Fibroblast of the aortic adventitia (primary cell): ENCODE data around the gene IQCE. TPM values are rescaled to one million over a fixed set of nuclear protein-coding genes. Genes with fewer than 3 reads are reported as not detected.

Source experiments
- DNase-seq: peaks from one replicate; pipeline ENCODE4 v3.0.0-alpha.2; 2010; ENCODE audit warnings: low read depth
- H3K4me3 ChIP-seq: 2 replicates; pipeline ENCODE4 v1.5.1; 2011; ENCODE audit warnings: low read depth, mild to moderate bottlenecking, control low read depth, low read length, moderate library complexity
- total RNA-seq: library from RNA; depleted of rRNA; stranded (reverse); fragments of >200 nt; gene quantifications from 2 replicates; pipeline ENCODE4 v1.2.3, GENCODE V29; 2012; ENCODE audit warnings: low replicate concordance
- TF ChIP-seq, protein P1 (sequence below): IDR thresholded peaks from 2 replicates; pipeline ENCODE4 v1.5.1; 2011; ENCODE audit warnings: mild to moderate bottlenecking, low read length, control low read depth, inconsistent platforms; ENCODE audit not compliant: insufficient read depth

Gene IQCE
- total RNA-seq, 1 donor = 14.0 TPM

DNA sequence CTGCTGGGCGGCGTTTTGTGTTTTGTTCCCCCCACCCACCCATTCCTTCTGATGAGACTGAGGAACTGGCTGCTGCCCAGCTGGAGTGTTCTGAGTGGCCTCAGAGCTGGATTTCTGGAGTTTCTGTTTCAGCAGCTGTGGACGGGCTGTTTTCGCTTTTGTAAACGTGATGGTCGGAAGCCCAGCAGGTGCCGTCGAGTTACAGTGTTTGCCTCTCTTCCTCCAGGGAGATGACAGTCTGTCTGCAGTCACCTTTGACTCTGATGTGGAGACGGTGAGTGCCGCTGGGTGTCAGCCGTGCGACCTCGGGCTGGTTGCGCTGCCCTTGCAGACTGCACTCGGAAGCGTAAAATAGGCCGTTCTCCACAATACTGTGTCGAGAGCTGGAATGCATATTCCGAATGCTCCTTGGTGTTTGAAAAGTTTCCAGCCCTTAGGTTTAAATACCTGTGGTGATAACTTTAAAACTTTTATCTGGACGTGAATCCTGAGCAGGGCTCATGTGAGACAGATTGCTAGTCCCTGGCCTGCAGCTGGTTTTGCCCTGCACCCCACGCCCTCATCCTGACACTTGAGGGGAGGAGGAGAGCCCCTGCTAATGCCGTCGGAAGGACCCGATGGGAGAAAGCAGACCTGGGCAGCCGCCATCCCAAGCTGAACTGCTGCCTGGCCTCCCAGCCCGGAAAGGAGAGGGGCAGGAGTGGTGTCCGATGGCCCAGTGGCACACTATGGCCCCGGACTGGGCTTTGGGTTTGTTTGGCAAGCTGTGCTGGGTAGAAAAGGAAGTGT, 8.3 kb downstream of the IQCE start:
- TF ChIP-seq, protein P1, sequence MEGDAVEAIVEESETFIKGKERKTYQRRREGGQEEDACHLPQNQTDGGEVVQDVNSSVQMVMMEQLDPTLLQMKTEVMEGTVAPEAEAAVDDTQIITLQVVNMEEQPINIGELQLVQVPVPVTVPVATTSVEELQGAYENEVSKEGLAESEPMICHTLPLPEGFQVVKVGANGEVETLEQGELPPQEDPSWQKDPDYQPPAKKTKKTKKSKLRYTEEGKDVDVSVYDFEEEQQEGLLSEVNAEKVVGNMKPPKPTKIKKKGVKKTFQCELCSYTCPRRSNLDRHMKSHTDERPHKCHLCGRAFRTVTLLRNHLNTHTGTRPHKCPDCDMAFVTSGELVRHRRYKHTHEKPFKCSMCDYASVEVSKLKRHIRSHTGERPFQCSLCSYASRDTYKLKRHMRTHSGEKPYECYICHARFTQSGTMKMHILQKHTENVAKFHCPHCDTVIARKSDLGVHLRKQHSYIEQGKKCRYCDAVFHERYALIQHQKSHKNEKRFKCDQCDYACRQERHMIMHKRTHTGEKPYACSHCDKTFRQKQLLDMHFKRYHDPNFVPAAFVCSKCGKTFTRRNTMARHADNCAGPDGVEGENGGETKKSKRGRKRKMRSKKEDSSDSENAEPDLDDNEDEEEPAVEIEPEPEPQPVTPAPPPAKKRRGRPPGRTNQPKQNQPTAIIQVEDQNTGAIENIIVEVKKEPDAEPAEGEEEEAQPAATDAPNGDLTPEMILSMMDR = no peak
- H3K4me3 ChIP-seq = peak overlapping the region; percentile 41
- DNase-seq = peak; percentile 43

DNA sequence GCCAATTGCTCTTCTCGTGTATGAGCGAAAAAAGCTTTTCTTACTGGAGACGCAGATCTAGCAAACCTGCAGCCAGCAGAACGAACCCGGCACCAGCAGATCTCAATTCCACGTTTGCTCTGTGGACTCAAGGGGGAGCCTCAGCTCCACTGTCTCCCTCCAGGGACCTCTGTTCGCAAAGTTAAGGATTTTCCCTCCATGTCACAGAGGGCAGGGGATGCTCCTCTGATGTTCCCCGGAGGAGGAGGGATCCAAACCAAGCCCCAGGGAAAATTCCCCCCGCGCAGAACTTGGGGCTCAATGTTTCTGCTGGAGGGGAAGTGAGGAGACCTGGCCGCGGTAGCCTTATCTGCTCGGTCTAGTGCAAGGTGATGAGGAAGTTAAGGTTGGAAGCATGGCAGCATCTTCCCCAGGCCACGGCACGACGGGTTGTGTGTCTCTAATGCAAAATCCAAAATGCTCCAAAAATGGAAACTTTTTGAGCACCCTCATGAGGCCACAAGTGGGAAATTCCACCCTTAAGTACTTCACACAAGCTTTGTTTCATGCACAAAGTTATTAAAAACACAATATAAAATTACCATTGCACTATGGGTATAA, 9.0 kb downstream of the IQCE start:
- TF ChIP-seq, protein P1 = peak; percentile 76
- peak; percentile 70 for DNase-seq
- H3K4me3 ChIP-seq = no peak overlapping the region

DNA sequence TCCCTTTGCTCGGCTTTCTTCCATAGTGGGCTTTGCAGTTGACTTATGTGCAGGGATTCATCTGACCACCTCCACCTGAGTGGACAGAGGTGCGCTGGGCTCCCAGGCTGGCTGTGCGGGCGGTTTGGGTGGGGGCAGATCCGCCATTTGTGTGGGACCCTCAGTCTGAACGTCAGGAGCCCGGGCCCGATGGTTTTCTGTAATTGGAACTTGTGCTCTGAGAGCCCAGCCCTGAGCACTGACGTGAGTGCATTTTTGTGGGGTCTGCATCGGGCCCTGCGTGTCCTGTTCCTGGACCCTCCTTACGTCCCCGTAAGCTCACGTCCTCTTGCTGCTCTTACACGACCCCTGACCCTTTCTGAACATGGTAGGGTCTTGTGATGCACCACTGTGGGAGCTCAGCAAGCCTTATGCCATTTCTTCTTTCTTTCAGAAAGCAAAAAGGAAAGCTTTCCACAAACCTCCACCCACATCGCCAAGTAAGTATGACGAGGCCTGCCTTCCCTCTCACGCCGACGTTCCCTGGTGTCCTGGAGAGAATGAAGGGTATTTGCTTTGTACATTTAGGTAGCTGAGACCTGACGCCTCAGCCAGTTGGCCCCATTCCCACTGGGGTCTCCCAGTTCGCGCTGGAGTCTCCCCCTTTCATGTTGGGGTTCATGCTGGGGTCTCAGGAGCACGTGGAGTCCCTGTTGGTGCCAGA, 9.9 kb downstream of the IQCE start:
- no peak for DNase-seq
- H3K4me3 ChIP-seq = no peak overlapping the region
- TF ChIP-seq, protein P1 = no peak

DNA sequence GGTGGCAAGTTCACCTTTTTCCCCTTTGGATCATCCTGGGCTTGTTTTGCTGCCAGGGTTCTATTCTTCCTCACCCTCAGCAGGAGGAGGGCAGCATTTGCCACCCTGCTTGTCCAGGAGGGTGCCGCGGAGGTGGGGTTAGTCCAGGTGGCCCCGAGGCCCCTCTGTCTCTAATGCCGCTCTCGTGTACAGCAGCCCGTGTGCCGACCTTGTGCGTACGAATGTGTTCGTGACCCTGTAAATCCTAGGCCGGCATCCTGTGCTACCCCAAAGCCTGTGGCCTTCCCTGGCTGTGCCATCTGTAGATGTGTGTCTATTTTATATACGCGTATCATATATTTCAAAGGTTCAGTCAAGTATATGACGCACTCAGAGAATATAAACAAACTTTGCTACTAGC, 10.6 kb downstream of the IQCE start:
- no peak for DNase-seq
- H3K4me3 ChIP-seq = no peak overlapping the region
- TF ChIP-seq, protein P1 = no peak

DNA sequence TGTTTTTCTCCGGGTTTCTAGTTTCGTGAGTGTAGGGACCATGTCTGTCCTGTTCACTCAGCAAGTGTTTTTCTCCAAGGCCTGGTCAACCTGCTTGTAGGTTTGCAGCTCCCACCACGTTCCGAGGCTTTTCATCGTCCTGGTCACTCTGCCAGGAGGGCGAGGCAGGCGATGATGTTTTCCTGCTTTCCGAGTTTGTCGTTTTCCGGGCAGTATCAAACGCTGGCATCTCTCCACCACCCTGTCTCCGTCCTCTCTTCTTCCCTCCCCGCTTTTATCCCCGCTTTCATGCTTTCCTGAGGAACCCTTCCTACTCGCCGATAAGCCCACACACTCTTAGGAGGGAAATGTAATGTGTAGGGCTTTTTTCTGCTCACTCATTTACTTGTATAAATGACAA, 11.2 kb downstream of the IQCE start:
- H3K4me3 ChIP-seq = no peak overlapping the region
- TF ChIP-seq, protein P1 = no peak
- no peak for DNase-seq

DNA sequence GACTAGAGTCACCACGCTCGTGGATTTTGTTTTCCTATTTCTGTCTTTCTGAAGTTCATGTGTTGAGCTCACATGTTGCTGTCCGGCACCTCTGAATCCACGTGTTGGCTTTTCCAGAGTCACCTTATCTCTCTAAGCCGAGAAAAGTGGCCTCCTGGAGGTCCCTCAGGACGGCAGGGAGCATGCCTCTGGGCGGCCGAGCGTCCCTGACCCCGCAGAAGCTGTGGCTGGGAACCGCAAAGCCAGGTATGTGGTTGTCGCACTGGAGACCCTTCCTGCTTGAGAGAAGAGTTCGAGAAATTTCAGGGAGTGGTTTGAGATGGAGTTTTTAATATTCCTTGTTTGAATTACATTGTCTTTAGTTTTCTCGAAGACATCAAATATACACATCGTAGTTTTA, 12.6 kb downstream of the IQCE start:
- no peak for DNase-seq
- TF ChIP-seq, protein P1 = no peak
- no peak overlapping the region for H3K4me3 ChIP-seq
